H1 (cell line): Measurements from ENCODE around the gene MED10. TPM values are rescaled to one million over a fixed set of nuclear protein-coding genes. Genes with fewer than 3 reads are reported as not detected.

ENCODE experiments used
- TEAD4 ChIP-seq: IDR thresholded peaks from 2 replicates; pipeline ENCODE4 v1.6.1; 2012; ENCODE audit warnings: low read depth, low read length, inconsistent platforms, mixed read lengths
- YY1 ChIP-seq: IDR thresholded peaks from 2 replicates; pipeline ENCODE4 v1.6.1; 2011; ENCODE audit warnings: low read depth, mild to moderate bottlenecking, low read length
- polyA plus RNA-seq, 7 experiments: library from polyadenylated mRNA; depleted of rRNA in 3 of 7; stranded (reverse) in 5 of 7; unstranded in 2 of 7; fragments of >200 nt in 5 of 7; fragments of 200-250 nt in 2 of 7; gene quantifications; 1 replicate in 5 of 7; 2 replicates in 1 of 7; 4 replicates in 1 of 7; pipeline versions ENCODE4 v1.2.1 to v1.2.3, GENCODE V29; 2011 to 2013; ENCODE audit warnings: missing spikeins in 2 of 7, mixed read lengths in 2 of 7
- total RNA-seq: library from RNA; stranded (reverse); fragmentation: NEBNext Ultra II Directional; extraction: Animal tissue kit (Norgen Biotek cat#: 25700); gene quantifications from 2 replicates; pipeline ENCODE4 v1.2.1, GENCODE V29; 2021
- TF ChIP-seq, protein P1 (sequence below): fragments of 300-600 bp; sonication (generic); IDR thresholded peaks from 2 replicates; pipeline ENCODE4 v1.7.1; 2012; ENCODE audit warnings: low read length, moderate library complexity, mild to moderate bottlenecking, inconsistent platforms; ENCODE audit not compliant: insufficient replicate concordance

Gene MED10
- total and polyA plus RNA-seq, 2 of the 8 experiments (the other 6 are each of a cell fraction or from before 2014, with no cell fraction given): 20.1 to 23.2 TPM

DNA sequence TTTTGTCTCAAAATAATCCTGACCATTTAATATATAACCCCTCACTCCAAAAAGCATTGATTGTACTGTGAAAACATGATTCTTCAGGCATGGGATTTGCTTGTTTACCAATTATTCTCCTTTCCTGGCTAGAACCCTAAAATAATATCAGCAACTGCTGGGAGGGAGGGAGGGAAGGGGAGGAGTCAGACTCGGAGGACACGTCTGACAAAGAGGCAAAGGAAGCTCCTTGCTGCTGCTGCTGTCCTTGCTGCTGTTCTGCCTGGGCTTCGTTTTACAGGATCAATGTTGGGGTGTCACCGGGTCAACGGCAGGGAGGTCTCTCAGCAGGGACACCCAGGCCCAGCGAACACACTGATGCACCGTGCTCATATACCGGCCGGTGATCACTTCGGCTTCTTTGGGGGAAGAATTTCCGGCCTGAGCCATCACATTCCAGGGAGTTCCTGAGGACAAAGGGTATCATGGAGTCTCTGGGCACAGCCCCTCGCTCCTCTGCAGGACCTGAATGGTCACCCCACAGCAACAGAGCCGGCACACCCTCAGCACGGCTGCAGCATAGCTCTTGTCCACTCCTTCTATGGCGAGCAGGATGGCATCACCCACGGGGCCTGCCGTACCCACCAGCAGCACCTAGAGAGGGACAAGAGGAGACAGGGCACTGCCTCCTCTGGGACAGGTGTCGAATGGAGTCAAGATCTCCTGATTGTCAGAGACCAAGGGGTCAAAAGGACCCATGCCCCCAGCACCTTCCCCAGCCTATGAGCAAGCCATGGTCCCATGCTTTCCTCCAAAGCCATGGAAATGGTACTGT lies 27.9 kb downstream of the MED10 start (continued):
- TF ChIP-seq, protein P1, sequence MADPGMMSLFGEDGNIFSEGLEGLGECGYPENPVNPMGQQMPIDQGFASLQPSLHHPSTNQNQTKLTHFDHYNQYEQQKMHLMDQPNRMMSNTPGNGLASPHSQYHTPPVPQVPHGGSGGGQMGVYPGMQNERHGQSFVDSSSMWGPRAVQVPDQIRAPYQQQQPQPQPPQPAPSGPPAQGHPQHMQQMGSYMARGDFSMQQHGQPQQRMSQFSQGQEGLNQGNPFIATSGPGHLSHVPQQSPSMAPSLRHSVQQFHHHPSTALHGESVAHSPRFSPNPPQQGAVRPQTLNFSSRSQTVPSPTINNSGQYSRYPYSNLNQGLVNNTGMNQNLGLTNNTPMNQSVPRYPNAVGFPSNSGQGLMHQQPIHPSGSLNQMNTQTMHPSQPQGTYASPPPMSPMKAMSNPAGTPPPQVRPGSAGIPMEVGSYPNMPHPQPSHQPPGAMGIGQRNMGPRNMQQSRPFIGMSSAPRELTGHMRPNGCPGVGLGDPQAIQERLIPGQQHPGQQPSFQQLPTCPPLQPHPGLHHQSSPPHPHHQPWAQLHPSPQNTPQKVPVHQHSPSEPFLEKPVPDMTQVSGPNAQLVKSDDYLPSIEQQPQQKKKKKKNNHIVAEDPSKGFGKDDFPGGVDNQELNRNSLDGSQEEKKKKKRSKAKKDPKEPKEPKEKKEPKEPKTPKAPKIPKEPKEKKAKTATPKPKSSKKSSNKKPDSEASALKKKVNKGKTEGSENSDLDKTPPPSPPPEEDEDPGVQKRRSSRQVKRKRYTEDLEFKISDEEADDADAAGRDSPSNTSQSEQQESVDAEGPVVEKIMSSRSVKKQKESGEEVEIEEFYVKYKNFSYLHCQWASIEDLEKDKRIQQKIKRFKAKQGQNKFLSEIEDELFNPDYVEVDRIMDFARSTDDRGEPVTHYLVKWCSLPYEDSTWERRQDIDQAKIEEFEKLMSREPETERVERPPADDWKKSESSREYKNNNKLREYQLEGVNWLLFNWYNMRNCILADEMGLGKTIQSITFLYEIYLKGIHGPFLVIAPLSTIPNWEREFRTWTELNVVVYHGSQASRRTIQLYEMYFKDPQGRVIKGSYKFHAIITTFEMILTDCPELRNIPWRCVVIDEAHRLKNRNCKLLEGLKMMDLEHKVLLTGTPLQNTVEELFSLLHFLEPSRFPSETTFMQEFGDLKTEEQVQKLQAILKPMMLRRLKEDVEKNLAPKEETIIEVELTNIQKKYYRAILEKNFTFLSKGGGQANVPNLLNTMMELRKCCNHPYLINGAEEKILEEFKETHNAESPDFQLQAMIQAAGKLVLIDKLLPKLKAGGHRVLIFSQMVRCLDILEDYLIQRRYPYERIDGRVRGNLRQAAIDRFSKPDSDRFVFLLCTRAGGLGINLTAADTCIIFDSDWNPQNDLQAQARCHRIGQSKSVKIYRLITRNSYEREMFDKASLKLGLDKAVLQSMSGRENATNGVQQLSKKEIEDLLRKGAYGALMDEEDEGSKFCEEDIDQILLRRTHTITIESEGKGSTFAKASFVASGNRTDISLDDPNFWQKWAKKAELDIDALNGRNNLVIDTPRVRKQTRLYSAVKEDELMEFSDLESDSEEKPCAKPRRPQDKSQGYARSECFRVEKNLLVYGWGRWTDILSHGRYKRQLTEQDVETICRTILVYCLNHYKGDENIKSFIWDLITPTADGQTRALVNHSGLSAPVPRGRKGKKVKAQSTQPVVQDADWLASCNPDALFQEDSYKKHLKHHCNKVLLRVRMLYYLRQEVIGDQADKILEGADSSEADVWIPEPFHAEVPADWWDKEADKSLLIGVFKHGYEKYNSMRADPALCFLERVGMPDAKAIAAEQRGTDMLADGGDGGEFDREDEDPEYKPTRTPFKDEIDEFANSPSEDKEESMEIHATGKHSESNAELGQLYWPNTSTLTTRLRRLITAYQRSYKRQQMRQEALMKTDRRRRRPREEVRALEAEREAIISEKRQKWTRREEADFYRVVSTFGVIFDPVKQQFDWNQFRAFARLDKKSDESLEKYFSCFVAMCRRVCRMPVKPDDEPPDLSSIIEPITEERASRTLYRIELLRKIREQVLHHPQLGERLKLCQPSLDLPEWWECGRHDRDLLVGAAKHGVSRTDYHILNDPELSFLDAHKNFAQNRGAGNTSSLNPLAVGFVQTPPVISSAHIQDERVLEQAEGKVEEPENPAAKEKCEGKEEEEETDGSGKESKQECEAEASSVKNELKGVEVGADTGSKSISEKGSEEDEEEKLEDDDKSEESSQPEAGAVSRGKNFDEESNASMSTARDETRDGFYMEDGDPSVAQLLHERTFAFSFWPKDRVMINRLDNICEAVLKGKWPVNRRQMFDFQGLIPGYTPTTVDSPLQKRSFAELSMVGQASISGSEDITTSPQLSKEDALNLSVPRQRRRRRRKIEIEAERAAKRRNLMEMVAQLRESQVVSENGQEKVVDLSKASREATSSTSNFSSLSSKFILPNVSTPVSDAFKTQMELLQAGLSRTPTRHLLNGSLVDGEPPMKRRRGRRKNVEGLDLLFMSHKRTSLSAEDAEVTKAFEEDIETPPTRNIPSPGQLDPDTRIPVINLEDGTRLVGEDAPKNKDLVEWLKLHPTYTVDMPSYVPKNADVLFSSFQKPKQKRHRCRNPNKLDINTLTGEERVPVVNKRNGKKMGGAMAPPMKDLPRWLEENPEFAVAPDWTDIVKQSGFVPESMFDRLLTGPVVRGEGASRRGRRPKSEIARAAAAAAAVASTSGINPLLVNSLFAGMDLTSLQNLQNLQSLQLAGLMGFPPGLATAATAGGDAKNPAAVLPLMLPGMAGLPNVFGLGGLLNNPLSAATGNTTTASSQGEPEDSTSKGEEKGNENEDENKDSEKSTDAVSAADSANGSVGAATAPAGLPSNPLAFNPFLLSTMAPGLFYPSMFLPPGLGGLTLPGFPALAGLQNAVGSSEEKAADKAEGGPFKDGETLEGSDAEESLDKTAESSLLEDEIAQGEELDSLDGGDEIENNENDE: no peak
- TF ChIP-seq YY1: peak; percentile 72; the same call in 1 of the 2 replicates
- TF ChIP-seq TEAD4: peak; percentile 79
